ENCODE results near the gene C13orf42.

Gene C13orf42

GRCh38 chr13:51111174-51111573 is at the start of gene C13orf42:
Gene C13orf42, minus strand, starts transcription at chr13:51111274. Its CDS starts 65 bp downstream, at chr13:51111209.
- no peak for DNase-seq (ENCODE audit: low spot score)

GRCh38 chr13:51158880-51159518 is 47.9 kb upstream of the C13orf42 start:
- no peak for DNase-seq (ENCODE audit: low spot score)

- DNase-seq (ENCODE audit: low spot score), result no peak
Observed at GRCh38 chr13:51158365-51158764, 47.3 kb upstream of the C13orf42 start.

DNA sequence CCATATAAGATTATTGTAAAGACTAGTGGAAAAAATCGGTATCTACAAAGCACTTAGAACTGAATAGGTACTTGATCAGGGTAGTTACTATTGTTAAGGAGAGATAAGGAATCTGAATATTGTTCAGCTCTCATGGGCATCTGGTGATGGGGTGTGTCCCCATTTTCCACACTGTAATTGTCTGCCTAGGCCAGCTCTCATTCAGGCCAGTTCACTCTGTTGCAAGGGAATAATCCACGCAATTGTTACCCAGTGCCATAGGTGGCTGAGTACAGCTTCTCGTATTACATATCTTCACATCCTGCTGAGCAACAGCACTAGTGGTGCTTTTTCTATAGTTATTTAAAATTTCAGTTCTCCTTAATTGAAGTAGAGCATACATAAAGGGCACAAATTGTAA is 45.6 kb upstream of the C13orf42 start:
- no peak for DNase-seq (ENCODE audit: low spot score)

- DNase-seq (ENCODE audit: low spot score), result no peak
Observed at GRCh38 chr13:51155776-51156515, 44.9 kb upstream of the C13orf42 start.

DNA sequence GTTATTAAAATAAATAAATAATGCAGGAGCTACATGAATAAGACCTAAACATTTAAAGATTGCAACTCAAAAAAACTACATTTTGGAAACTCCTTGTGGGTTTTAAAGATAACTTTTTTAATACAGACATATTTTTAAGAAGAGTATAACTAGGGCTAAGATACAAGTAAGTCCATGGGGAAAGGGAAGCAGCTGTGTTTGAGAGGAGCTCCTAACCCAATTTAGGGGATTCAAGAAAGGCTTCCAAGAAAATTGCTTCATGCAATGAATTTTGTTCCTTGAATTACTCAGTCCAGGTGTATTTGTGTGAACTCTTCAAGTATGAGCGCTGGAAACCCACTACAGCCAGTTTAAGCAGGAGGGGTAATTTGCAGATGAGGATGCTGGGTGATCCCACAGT is 44.1 kb upstream of the C13orf42 start:
- no peak for DNase-seq (ENCODE audit: low spot score)

GRCh38 chr13:51154029-51154555 is 43.0 kb upstream of the C13orf42 start:
- no peak for DNase-seq (ENCODE audit: low spot score)

- no peak for DNase-seq (ENCODE audit: low spot score)
Observed at GRCh38 chr13:51153527-51153926, 42.5 kb upstream of the C13orf42 start.

GRCh38 chr13:51152701-51153100 is 41.6 kb upstream of the C13orf42 start:
- no peak for DNase-seq (ENCODE audit: low spot score)

- no peak for DNase-seq (ENCODE audit: low spot score)
Observed at GRCh38 chr13:51151463-51151862, 40.4 kb upstream of the C13orf42 start.

DNA sequence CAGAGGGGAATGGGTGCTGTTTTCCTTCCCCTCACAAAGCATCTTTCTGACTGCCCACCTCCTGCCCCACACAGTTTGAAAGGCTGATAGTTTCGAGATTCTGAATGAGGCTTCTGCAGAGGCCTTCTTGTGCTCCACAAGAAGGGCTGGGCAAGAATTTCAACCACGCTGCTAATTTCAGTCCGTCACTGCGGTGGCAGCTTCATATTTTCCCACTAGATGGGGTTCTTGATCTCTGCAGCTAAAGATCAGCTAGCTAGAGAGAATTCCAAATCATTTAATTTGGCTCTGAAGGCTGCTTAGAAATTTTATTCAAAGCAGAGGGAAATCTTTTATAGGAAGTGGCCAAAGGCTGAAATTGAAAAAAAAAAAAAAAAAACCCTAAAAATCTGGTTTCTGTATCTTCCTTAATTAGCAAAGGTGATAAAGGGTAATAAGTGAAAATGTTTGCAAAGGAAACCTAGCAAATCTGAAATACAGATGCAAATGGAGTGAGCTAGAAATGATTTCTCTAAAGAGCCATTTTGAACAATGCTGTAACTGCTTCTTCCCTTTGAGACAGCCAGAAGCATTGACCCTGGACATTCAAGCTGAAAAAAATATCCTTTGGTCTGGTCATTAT is 38.0 kb upstream of the C13orf42 start:
- DNase-seq (ENCODE audit: low spot score), result peak; percentile 82

DNA sequence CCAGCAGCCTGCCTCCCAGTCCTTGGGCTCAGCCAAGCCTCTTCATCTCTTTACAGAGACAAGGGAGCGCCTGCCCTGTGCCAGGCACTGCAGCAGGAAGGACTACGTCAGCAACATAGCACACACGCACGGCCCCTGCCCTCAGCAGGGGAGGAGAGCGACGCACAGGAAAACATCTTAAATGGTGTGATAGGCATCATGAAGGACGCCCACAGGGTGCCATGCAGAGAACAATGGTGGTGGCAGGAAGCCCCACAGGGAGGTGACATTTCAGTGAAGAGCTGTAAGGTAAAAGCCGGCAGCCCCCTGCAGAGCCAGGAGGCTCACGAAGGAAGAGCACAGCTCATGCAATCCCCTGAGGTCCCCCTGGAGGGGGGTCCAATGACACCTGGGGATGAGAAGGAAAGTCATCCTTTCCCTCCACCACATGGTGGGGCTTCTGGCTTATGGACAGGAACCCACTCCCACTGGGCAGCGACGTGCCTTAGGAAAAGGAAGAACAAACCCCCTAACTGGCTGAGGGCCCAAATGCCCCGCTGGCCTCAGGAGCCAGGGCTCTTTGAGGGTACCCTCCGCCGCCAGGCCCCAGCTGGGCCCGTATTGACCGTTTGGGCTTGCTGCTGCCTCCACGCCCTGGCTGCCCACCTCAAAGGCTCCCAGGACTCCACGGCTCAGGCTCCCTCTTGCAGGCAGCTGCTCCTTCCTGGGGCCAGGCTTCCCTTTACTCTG is 37.3 kb upstream of the C13orf42 start:
- no peak for DNase-seq (ENCODE audit: low spot score)

GRCh38 chr13:51147732-51148131 is 36.7 kb upstream of the C13orf42 start:
- DNase-seq (ENCODE audit: low spot score), result no peak

DNA sequence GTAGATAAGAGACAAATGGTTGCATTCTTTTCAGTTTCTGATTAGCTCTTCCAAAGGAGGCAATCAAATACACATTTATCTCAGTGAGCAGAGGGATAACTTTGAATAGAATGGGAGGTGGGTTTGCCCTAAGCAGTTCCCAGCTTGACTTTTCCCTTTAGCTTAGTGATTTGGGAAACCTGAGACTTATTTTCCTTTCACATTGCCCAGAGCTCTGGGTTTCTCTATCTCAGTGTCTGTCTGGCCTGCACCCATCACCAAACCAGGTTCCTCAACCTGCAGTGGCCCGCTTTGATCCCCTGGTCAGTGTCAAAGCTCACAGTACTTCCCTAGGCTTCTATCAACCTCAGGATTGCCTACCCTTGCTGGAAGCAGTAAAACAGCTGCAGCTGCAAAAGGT is 35.6 kb upstream of the C13orf42 start:
- no peak for DNase-seq (ENCODE audit: low spot score)

DNA sequence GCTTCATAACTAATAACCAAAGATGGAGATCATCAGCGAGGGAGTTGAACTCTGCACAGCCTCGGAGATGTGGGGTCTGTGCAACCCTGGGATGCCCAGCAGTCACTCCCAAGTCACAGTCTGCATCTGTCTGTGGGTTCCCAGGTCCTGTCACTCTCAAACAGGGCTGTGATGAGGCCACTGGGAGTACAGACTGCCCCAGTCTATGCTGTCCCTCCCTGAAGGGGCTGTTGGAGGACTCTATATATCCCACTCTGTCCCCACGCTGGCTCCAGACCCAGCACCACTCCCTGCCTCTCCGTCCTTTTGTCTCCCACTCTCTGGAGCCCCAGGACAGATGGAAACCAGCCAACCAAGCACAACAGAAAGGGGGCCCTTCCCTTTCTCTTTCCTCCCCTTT is 26.2 kb upstream of the C13orf42 start:
- no peak for DNase-seq (ENCODE audit: low spot score)

- no peak for DNase-seq (ENCODE audit: low spot score)
Observed at GRCh38 chr13:51136276-51136980, 25.4 kb upstream of the C13orf42 start.

- no peak for DNase-seq (ENCODE audit: low spot score)
Observed at GRCh38 chr13:51134763-51135365, 23.8 kb upstream of the C13orf42 start.

- no peak for DNase-seq (ENCODE audit: low spot score)
Observed at GRCh38 chr13:51130348-51130747, 19.3 kb upstream of the C13orf42 start.

GRCh38 chr13:51125495-51126226 is 14.6 kb upstream of the C13orf42 start:
- peak; percentile 59 for DNase-seq (ENCODE audit: low spot score)

DNA sequence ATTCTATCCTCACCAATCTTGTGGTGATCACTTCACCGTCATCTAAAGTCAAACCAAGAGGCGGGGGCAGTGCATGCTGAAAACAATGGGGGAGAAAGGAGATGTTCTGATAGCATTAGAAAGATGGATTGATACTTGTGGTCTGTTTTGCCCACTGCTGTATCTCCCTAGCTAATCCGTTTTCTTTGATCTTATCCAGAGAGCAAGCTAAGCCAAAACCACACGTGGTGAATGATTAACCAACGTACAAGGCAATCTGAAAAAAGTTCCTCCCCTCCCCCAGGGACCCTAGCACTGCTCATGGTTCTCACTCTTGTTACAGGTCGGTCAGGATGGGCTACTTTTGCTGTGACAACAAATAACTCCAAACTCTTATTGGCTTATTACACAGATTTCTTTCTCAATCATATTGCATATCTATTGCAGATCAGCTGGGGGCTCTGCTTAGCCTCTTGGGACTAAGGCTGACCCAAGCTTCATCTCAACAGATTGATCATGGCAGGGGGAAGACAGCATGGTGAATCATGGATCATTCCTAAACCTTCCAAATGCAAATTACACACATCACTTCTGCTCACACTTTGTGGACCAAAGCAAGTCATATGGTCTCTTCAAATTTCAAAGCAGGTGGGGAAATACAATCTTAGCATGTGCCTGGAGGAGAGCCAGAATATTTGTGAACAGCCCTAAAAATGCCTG is 11.9 kb upstream of the C13orf42 start:
- no peak for DNase-seq (ENCODE audit: low spot score)
